Ovary (tissue), 9 donors: ENCODE results near the gene MED1. TPM values are rescaled to one million over a fixed set of nuclear protein-coding genes. Genes with fewer than 3 reads are reported as not detected.

Experiments used
- DNase-seq, 5 donors: peaks; one replicate each; pipeline ENCODE4 v3.0.0-alpha.2; 2019 to 2020
- H3K27ac ChIP-seq, 2 donors: fragments of 200-600 bp; one replicate each; pipeline versions ENCODE4 v1.5.1 to v1.8.0; 2019 to 2022
- H3K27me3 ChIP-seq: fragments of 200-600 bp; one replicate; pipeline ENCODE4 v1.8.0; 2022
- H3K36me3 ChIP-seq: fragments of 200-600 bp; sonication (generic); one replicate; pipeline ENCODE4 v1.5.1; 2019
- H3K4me1 ChIP-seq: one replicate; pipeline ENCODE4 v1.8.1; 2013; ENCODE audit warnings: mild to moderate bottlenecking, moderate library complexity; ENCODE audit not compliant: insufficient read depth
- H3K4me3 ChIP-seq: fragments of 200-600 bp; sonication (generic); one replicate; pipeline ENCODE4 v1.5.1; 2017
- H3K9me3 ChIP-seq, 2 donors: fragments of 200-600 bp in 1 of 2; sonication (generic) in 1 of 2; one replicate each; pipeline versions ENCODE4 v1.5.1 to v1.8.1; 2013 to 2019; ENCODE audit warnings: mild to moderate bottlenecking in 1 of 2, moderate library complexity in 1 of 2
- CTCF ChIP-seq, 3 donors: fragments of 450-650 bp in 2 of 3; fragments of 200-600 bp in 1 of 3; IDR thresholded peaks; one replicate each; pipeline versions ENCODE4 v1.5.1 to v1.8.0; 2016 to 2022; ENCODE audit warnings: antibody characterized with exemption in 3 of 3, mild to moderate bottlenecking in 1 of 3
- EP300 ChIP-seq: sonication (generic); formaldehyde crosslinking; IDR thresholded peaks from one replicate; pipeline ENCODE4 v1.6.1; 2017; ENCODE audit warnings: antibody characterized with exemption
- POLR2A ChIP-seq: fragments of 450-650 bp; IDR thresholded peaks from one replicate; pipeline ENCODE4 v1.6.1; 2017; ENCODE audit warnings: antibody characterized with exemption, mild to moderate bottlenecking, moderate library complexity
- WGBS, 3 donors: extraction: QIAGEN DNeasy Blood & Tissue Kit in 1 of 3; methylation state at CpG; one replicate each; pipeline versions ENCODE4 v1.1.5 to v1.1.7; 2013 to 2017; 5-methylcytosine and 5-hydroxymethylcytosine counted together
- intact Hi-C, 4 donors: fragments of 100-400 bp; cut with DNase I; formaldehyde crosslinking; loops; one replicate each; pipeline versions ENCODE4 v1.11.0 to v1.15.1; 2022 to 2023
- polyA plus RNA-seq, 2 donors: library from polyadenylated mRNA; stranded (reverse); fragments of 200-250 nt in 1 of 2; fragments of 350-450 nt in 1 of 2; fragmentation: Illumina TruSeq in 1 of 2; extraction: RNeasy Lipid Tissue Mini Kit (QIAGEN cat#74804) in 1 of 2; gene quantifications; one replicate each; pipeline ENCODE4 v1.2.3, GENCODE V29; 2013 to 2014
- total RNA-seq, 7 donors: library from RNA; depleted of rRNA in 2 of 7; stranded (reverse); fragments of >200 nt in 2 of 7; fragmentation: NEBNext Ultra II Directional in 3 of 7; extraction: Animal tissue kit (Norgen Biotek cat#: 25700) in 3 of 7; gene quantifications; one replicate each; pipeline versions ENCODE4 v1.1.0 to v1.2.4, GENCODE V29; 2016 to 2023
- donor health status: DM: no; HTN: no; CAD: no; lungs with moderate emphysema.
- donor health status: DM: no; HTN: no; CAD: no.
- donor health status: Bipolar disorder and iron deficiency.
- donor health status: DM: yes; HTN: yes; CAD: no.
- donor health status: DM: no; HTN: no; CAD: no.
- donor health status: DM: yes; HTN: yes; CAD: no.

MED1 gene
- total and polyA plus RNA-seq, 9 donors: 11.0 to 43.7 (median 33.8) TPM

DNA sequence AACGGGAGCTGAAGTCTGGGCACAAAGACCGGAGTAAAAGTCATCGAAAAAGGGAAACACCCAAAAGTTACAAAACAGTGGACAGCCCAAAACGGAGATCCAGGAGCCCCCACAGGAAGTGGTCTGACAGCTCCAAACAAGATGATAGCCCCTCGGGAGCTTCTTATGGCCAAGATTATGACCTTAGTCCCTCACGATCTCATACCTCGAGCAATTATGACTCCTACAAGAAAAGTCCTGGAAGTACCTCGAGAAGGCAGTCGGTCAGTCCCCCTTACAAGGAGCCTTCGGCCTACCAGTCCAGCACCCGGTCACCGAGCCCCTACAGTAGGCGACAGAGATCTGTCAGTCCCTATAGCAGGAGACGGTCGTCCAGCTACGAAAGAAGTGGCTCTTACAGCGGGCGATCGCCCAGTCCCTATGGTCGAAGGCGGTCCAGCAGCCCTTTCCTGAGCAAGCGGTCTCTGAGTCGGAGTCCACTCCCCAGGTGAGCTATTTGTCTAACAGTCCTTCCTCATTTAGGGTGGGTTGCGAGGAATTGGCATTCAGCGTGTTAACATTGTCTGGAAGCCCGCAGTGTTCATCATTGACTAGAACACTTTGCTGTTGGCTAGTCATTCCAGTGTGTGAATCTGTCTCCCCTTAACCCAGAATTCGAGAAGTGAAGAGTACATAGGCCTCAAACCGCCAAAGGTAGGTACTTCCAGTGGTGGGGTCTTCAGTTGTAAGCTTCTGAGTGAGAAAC lies 11.7 kb upstream of the MED1 start:
- DNase-seq: no peak
- Histone ChIP-seq H3K4me1 (peaks cover 3% of the 10 kb centered on the region), H3K27me3 (no peaks in the 10 kb centered on the region), H3K4me3 (peak overlapping the region; percentile 79), H3K9me3 (no peaks in the 10 kb centered on the region), H3K36me3 (no peaks in the 10 kb centered on the region), H3K27ac (no peak overlapping the region)
- intact Hi-C loops: no loop called here
- TF ChIP-seq EP300 (no peak), CTCF (IDR thresholded peaks at IDR 0.05) (no peak)
- WGBS, 3 donors: 1% methylated on average over 26 to 28 of the region's 28 CpGs

DNA sequence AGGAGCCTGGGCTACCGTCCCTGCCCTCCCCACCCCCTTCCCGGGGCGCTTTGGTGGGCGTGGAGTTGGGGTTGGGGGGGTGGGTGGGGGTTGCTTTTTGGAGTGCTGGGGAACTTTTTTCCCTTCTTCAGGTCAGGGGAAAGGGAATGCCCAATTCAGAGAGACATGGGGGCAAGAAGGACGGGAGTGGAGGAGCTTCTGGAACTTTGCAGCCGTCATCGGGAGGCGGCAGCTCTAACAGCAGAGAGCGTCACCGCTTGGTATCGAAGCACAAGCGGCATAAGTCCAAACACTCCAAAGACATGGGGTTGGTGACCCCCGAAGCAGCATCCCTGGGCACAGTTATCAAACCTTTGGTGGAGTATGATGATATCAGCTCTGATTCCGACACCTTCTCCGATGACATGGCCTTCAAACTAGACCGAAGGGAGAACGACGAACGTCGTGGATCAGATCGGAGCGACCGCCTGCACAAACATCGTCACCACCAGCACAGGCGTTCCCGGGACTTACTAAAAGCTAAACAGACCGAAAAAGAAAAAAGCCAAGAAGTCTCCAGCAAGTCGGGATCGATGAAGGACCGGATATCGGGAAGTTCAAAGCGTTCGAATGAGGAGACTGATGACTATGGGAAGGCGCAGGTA lies 11.0 kb upstream of the MED1 start:
- peak overlapping the region; percentile 84 to 88 for H3K27ac ChIP-seq
- TF ChIP-seq EP300: no peak
- no peak for TF ChIP-seq POLR2A
- no peak for TF ChIP-seq CTCF (IDR thresholded peaks at IDR 0.05)
- no peak for DNase-seq
- H3K4me3 ChIP-seq: peak overlapping the region; percentile 79
- H3K9me3 ChIP-seq: no peaks in the 10 kb centered on the region
- intact Hi-C loops: no loop called here
- 0 to 1% (median 0%) methylated on average over 34 of the region's 34 CpGs for WGBS, 3 donors
- H3K27me3 ChIP-seq: no peaks in the 10 kb centered on the region
- no peaks in the 10 kb centered on the region for H3K36me3 ChIP-seq
- peaks cover 3% of the 10 kb centered on the region for H3K4me1 ChIP-seq

DNA sequence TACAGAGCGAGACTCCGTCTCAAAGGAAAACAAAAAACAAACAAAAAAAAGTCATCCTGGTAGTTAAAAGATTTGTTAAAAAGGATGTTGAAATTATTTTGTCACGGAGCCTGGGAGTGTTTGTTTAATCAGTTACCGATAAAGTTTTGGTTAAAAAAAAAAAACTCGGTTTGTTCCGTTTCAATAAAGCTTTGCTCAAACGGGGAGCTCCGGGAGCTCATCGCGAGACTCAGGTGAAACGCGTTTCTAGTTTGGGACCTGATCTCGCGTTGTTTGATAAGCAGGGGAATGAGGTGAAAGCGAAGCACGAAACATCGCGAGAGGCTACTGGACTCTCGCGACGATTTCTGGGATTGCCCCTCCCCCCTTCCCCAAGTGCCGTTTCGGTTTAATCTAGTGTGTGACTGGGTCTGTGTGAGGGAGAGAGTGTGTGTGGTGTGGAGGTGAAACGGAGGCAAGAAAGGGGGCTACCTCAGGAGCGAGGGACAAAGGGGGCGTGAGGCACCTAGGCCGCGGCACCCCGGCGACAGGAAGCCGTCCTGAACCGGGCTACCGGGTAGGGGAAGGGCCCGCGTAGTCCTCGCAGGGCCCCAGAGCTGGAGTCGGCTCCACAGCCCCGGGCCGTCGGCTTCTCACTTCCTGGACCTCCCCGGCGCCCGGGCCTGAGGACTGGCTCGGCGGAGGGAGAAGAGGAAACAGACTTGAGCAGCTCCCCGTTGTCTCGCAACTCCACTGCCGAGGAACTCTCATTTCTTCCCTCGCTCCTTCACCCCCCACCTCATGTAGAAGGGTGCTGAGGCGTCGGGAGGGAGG lies 10.3 kb upstream of the MED1 start, which contains the start of gene CDK12:
CDK12 (plus strand) TSS at position 374 of the 813 bp plus-strand sequence. CDS start 586 bp downstream, outside the sequence.
- peak within 1 kb of the TSS; percentile 84 to 88 for H3K27ac ChIP-seq
- no peaks in the 10 kb centered on the region for H3K9me3 ChIP-seq
- H3K4me1 ChIP-seq: peaks cover 3% of the 10 kb centered on the region
- WGBS, 3 donors: 1% methylated on average over 51 of the region's 51 CpGs
- TF ChIP-seq CTCF (IDR thresholded peaks at IDR 0.05) (no peak), POLR2A (peak; percentile 91)
- intact Hi-C loops: no loop called here
- H3K36me3 ChIP-seq: no peaks in the 10 kb centered on the region
- H3K27me3 ChIP-seq: no peaks in the 10 kb centered on the region
- peak; percentile 96 to 98 (median 96) for DNase-seq
- peak within 1 kb of the TSS; percentile 79 for H3K4me3 ChIP-seq

DNA sequence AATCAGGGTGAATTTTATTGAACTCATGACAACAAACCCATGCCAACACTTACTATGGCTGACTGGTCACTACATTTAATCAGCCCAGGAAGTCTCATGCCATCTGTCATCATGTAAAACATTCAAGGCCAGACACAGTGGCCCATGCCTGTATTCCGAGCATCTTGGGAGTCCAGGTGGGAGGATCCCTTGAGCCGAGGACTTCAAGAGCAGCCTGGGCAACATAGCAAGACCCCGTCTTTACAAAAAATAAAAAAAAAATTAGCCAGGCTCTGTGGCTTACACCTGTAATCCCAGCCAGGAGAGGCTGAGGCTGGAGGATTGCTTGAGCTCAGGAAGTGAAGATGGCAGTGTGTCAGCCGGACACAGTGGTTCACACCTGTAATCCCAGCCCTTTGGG lies 4.9 kb upstream of the MED1 start:
- intact Hi-C loops: no loop called here
- 71 to 76% (median 74%) methylated on average over 4 of the region's 4 CpGs for WGBS, 3 donors
- no peak for DNase-seq

More for the DNA sequence above, 4.9 kb upstream of the MED1 start:
- H3K27ac ChIP-seq: no peak overlapping the region
- no peaks in the 10 kb centered on the region for H3K27me3 ChIP-seq
- H3K9me3 ChIP-seq: no peaks in the 10 kb centered on the region
- H3K4me1 ChIP-seq: peaks cover 1% of the 10 kb centered on the region
- no peaks in the 10 kb centered on the region for H3K36me3 ChIP-seq
- TF ChIP-seq EP300 (no peak), CTCF (IDR thresholded peaks at IDR 0.05) (no peak), POLR2A (no peak)
- no peak overlapping the region for H3K4me3 ChIP-seq
